ENCODE results near the gene KCNN3. TPM values are rescaled to one million over a fixed set of nuclear protein-coding genes. Genes with fewer than 3 reads are reported as not detected.

KCNN3 gene
- total RNA-seq, 1 experiment from 2014 or later = 0.26 TPM

DNA sequence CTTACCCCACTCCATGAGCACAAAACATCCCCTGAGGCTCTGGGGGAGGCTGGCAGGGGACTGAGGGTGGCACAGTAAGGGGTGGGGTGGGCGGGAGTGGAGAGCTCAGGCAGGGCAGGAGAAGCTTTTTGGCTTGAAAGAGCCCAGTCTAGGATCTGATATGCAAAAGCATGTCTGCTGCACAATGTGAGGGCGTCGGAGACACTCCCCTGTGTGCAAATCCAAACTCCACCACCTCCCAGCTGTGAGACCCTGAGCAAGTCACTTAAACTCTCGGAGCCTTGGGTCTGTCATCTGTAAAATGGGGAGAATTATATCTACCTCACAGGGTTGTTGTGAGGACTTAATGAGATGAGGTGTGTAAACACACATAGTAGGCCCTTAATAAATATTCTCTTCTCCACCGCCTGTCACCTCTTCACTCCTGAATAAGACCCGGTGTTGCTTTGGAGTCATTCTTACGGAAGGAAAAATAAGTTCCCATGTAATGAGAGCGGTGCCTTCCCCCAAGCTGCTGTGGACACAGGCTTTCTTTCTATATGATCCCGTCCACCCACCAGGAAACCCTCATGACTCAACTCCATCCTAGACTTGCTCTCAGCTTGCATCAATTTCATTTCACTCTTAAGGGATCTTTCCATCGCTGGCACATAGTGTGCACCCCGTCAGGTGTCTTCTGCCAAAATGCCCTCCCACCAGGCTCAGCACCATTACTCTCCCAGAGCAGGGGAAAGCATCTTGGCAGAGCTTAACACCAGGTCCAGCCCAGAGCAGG, 12.5 kb downstream of the KCNN3 start:
- intact Hi-C loops (cut with micrococcal nuclease) = no loop called here
- no peak for DNase-seq
- Histone ChIP-seq H2AFZ (ENCODE audit: low read length) (no peak overlapping the region), H3F3A (ENCODE audit: low read length, unreplicated experiment) (no peaks in the 10 kb centered on the region), H3K9me3 (ENCODE audit: low read length) (no peaks in the 10 kb centered on the region), H3K79me2 (ENCODE audit: low read length) (no peaks in the 10 kb centered on the region), H3K9me2 (replicated peaks; ENCODE audit: low read length) (no peaks in the 10 kb centered on the region), H3K4me1 (ENCODE audit: insufficient read depth, low read length) (no peaks in the 10 kb centered on the region), H4K20me1 (ENCODE audit: low read length) (no peaks in the 10 kb centered on the region), H3K4me3 (ENCODE audit: low read length) (no peak overlapping the region), H3K9ac (ENCODE audit: low read length) (no peak overlapping the region), H3K27me3 (ENCODE audit: low read length) (no peaks in the 10 kb centered on the region), H3K4me2 (ENCODE audit: low read length) (no peak overlapping the region), H3K36me3 (ENCODE audit: low read depth, low read length) (no peaks in the 10 kb centered on the region), H3K27ac (ENCODE audit: low read length) (no peak overlapping the region)
- ATAC-seq = no peak
- POLR2A ChIA-PET (ENCODE audit: unreplicated experiment) = no interaction called here
- no TSS peak for BruUV-seq (replicated peaks)
- CTCF ChIA-PET = interaction anchor here (0.6 kb wide), 1 partner anchor 63 kb away, joined by 5 read pairs; no protein-coding TSS in a partner anchor
- TF ChIP-seq EZH2phosphoT487 (IDR thresholded peaks at IDR 0.05; ENCODE audit: borderline replicate concordance, low read length) = no peak

- no peaks in the 10 kb centered on the region for H3K27me3 ChIP-seq (ENCODE audit: low read length)
- H3K4me2 ChIP-seq (ENCODE audit: low read length) = no peak overlapping the region
- BruUV-seq (replicated peaks) = no TSS peak
- no peaks in the 10 kb centered on the region for H4K20me1 ChIP-seq (ENCODE audit: low read length)
- ChIA-PET POLR2A (ENCODE audit: unreplicated experiment) (no interaction called here), CTCF (no interaction called here)
- H3K27ac ChIP-seq (ENCODE audit: low read length) = no peak overlapping the region
- no peaks in the 10 kb centered on the region for H3K36me3 ChIP-seq (ENCODE audit: low read depth, low read length)
- ATAC-seq = no peak
- H2AFZ ChIP-seq (ENCODE audit: low read length) = no peak overlapping the region
- intact Hi-C loops (cut with micrococcal nuclease) = no loop called here
- no peak overlapping the region for H3K9ac ChIP-seq (ENCODE audit: low read length)
- H3K9me3 ChIP-seq (ENCODE audit: low read length) = no peaks in the 10 kb centered on the region
- no peaks in the 10 kb centered on the region for H3F3A ChIP-seq (ENCODE audit: low read length, unreplicated experiment)
- DNase-seq = no peak
- H3K79me2 ChIP-seq (ENCODE audit: low read length) = no peaks in the 10 kb centered on the region
- H3K4me3 ChIP-seq (ENCODE audit: low read length) = no peak overlapping the region
- no peaks in the 10 kb centered on the region for H3K4me1 ChIP-seq (ENCODE audit: insufficient read depth, low read length)
- TF ChIP-seq EZH2phosphoT487 (IDR thresholded peaks at IDR 0.05; ENCODE audit: borderline replicate concordance, low read length) = no peak
- no peak for TF ChIP-seq EZH2 (IDR thresholded peaks at IDR 0.05; ENCODE audit: low read length, unreplicated experiment)
- TF ChIP-seq CTCF (conservative IDR thresholded peaks at IDR 0.05; ENCODE audit: low read depth, low read length) = no peak
- H3K9me2 ChIP-seq (replicated peaks; ENCODE audit: low read length) = no peaks in the 10 kb centered on the region
These were observed 13.1 kb downstream of the KCNN3 start for GRCh38 chr1:154857022-154857421.

DNA sequence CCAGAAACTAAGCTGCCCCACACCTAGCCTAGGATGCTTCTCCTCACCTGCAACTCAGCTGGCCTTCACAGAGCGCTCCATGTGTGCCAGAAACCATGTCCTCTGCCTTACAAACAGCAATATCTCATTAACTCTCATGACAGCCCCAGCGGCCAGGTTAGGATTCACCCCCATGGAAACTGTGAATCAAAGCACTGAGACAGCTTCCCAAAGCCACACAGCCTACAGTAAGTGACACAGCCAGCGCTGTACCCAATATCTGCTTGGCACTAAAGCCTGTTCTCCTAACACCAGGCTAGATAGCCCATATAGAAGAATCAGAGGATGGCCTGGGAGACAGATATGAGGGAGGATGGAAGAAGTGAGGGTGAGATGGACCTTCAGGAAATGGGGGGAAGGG, 13.5 kb downstream of the KCNN3 start:
- H3K4me2 ChIP-seq (ENCODE audit: low read length) = no peak overlapping the region
- BruUV-seq (replicated peaks) = no TSS peak
- ChIA-PET POLR2A (ENCODE audit: unreplicated experiment) (no interaction called here), CTCF (no interaction called here)
- H3K27ac ChIP-seq (ENCODE audit: low read length) = no peak overlapping the region
- intact Hi-C loops (cut with micrococcal nuclease) = no loop called here
- DNase-seq = no peak
- no peak overlapping the region for H3K9ac ChIP-seq (ENCODE audit: low read length)
- no peaks in the 10 kb centered on the region for H3K36me3 ChIP-seq (ENCODE audit: low read depth, low read length)
- no peak overlapping the region for H3K4me3 ChIP-seq (ENCODE audit: low read length)
- no peaks in the 10 kb centered on the region for H3K79me2 ChIP-seq (ENCODE audit: low read length)
- no peak overlapping the region for H2AFZ ChIP-seq (ENCODE audit: low read length)
- no peaks in the 10 kb centered on the region for H3K9me2 ChIP-seq (replicated peaks; ENCODE audit: low read length)
- no peak for ATAC-seq
- no peaks in the 10 kb centered on the region for H4K20me1 ChIP-seq (ENCODE audit: low read length)
- TF ChIP-seq EZH2phosphoT487 (IDR thresholded peaks at IDR 0.05; ENCODE audit: borderline replicate concordance, low read length) (no peak), EZH2 (IDR thresholded peaks at IDR 0.05; ENCODE audit: low read length, unreplicated experiment) (no peak)
- no peaks in the 10 kb centered on the region for H3K27me3 ChIP-seq (ENCODE audit: low read length)
- no peaks in the 10 kb centered on the region for H3K4me1 ChIP-seq (ENCODE audit: insufficient read depth, low read length)
- no peaks in the 10 kb centered on the region for H3F3A ChIP-seq (ENCODE audit: low read length, unreplicated experiment)
- H3K9me3 ChIP-seq (ENCODE audit: low read length) = no peaks in the 10 kb centered on the region
